Spleen (tissue), 11 donors: ENCODE results near the gene NPBWR2. TPM values are rescaled to one million over a fixed set of nuclear protein-coding genes. Genes with fewer than 3 reads are reported as not detected.

Source experiments
- DNase-seq: peaks from one replicate; pipeline ENCODE4 v3.0.0-alpha.2; 2020
- H3K27ac ChIP-seq, 8 donors: fragments of 200-600 bp; sonication (generic) in 7 of 8; 1 replicate in 4 of 8; 2 replicates in 4 of 8; pipeline versions ENCODE4 v1.5.0 to v1.8.0; 2016 to 2021; ENCODE audit warnings: inconsistent platforms in 4 of 8, mild to moderate bottlenecking in 4 of 8, moderate library complexity in 1 of 8
- H3K27me3 ChIP-seq, 7 donors: fragments of 200-600 bp; sonication (generic) in 6 of 7; replicated peaks in 1 of 7; 1 replicate in 4 of 7; 2 replicates in 3 of 7; pipeline versions ENCODE4 v1.5.0 to v1.8.0; 2016 to 2021; ENCODE audit warnings: inconsistent platforms in 3 of 7, mild to moderate bottlenecking in 1 of 7
- H3K36me3 ChIP-seq, 6 donors: fragments of 200-600 bp; sonication (generic) in 5 of 6; 1 replicate in 4 of 6; 2 replicates in 2 of 6; pipeline versions ENCODE4 v1.5.0 to v1.8.0; 2016 to 2021; ENCODE audit warnings: inconsistent platforms in 2 of 6
- H3K4me1 ChIP-seq, 6 donors: fragments of 200-600 bp; sonication (generic) in 5 of 6; 1 replicate in 3 of 6; 2 replicates in 3 of 6; pipeline versions ENCODE4 v1.5.0 to v1.8.0; 2016 to 2021; ENCODE audit warnings: inconsistent platforms in 3 of 6
- H3K4me3 ChIP-seq, 8 donors: fragments of 200-600 bp; sonication (generic) in 7 of 8; 1 replicate in 4 of 8; 2 replicates in 4 of 8; pipeline versions ENCODE4 v1.5.0 to v1.8.0; 2016 to 2021; ENCODE audit warnings: inconsistent platforms in 4 of 8, mild to moderate bottlenecking in 4 of 8, moderate library complexity in 2 of 8
- H3K9me3 ChIP-seq, 8 donors: fragments of 200-600 bp; sonication (generic) in 7 of 8; 1 replicate in 4 of 8; 2 replicates in 4 of 8; pipeline versions ENCODE4 v1.5.0 to v1.8.0; 2016 to 2021; ENCODE audit warnings: inconsistent platforms in 4 of 8
- CTCF ChIP-seq, 11 experiments: fragments of 200-600 bp in 7 of 11; fragments of 450-650 bp in 4 of 11; sonication (generic) in 4 of 11; IDR thresholded peaks in 8 of 11; conservative IDR thresholded peaks in 3 of 11; 1 replicate in 7 of 11; 2 replicates in 4 of 11; pipeline versions ENCODE4 v1.4.0 to v1.8.0; 2016 to 2021; ENCODE audit warnings: antibody characterized with exemption in 11 of 11, inconsistent platforms in 4 of 11, mild to moderate bottlenecking in 1 of 11
- POLR2A ChIP-seq, 3 donors: fragments of 450-650 bp; IDR thresholded peaks; one replicate each; pipeline ENCODE4 v1.5.1; 2017; ENCODE audit warnings: antibody characterized with exemption in 3 of 3, mild to moderate bottlenecking in 1 of 3
- POLR2AphosphoS5 ChIP-seq, 3 donors: sonication (generic); formaldehyde crosslinking; IDR thresholded peaks; one replicate each; pipeline ENCODE4 v1.5.1; 2017; ENCODE audit warnings: antibody characterized with exemption in 3 of 3
- WGBS, 5 donors: extraction: QIAGEN DNeasy Blood & Tissue Kit in 3 of 5; methylation state at CpG; one replicate each; pipeline versions ENCODE4 v1.1.5 to v1.1.7; 2013 to 2018; 5-methylcytosine and 5-hydroxymethylcytosine counted together
- intact Hi-C: fragments of 100-400 bp; cut with DNase I; formaldehyde crosslinking; loops from one replicate; pipeline ENCODE4 v1.15.0; 2023; ENCODE audit warnings: low total_unique reads
- polyA plus RNA-seq, 3 donors: library from polyadenylated mRNA; stranded (reverse); fragments of 200-250 nt; gene quantifications; one replicate each; pipeline ENCODE4 v1.2.1, GENCODE V29; 2013
- total RNA-seq, 7 donors: library from RNA; depleted of rRNA in 3 of 7; stranded (reverse); fragments of >200 nt in 3 of 7; fragmentation: NEBNext Ultra II Directional in 4 of 7; extraction: Animal tissue kit (Norgen Biotek cat#: 25700) in 4 of 7; gene quantifications; one replicate each; pipeline versions ENCODE4 v1.1.0 to v1.2.1, GENCODE V29; 2016 to 2021
- donor health status: healthy with polysubstance abuse.
- donor health status: DM: no; HTN: no; CAD: no; lungs with moderate emphysema.
- donor health status: DM: no; HTN: no; CAD: no.
- donor health status: Bipolar disorder and iron deficiency.
- donor health status: healthy.
- donor health status: DM: no; HTN: no; CAD: no.
- donor health status: DM: yes; HTN: yes; CAD: no.

NPBWR2 gene
- total and polyA plus RNA-seq, 10 donors, result 0.26 TPM; not detected in 9

- H3K9me3 ChIP-seq, result no peaks in the 10 kb centered on the region
- 18 to 26% (median 20%) methylated on average over 19 to 30 of the region's 30 CpGs for WGBS, 5 donors
- DNase-seq, result peak; percentile 76
- H3K4me3 ChIP-seq, result peak overlapping the region; percentile 21 to 73 (median 42)
- no peak for TF ChIP-seq POLR2AphosphoS5 (IDR thresholded peaks at IDR 0.05)
- no peak for TF ChIP-seq CTCF (IDR thresholded peaks at IDR 0.05 in 8 of 11, conservative IDR thresholded peaks at IDR 0.05 in 3 of 11)
- no peak for TF ChIP-seq POLR2A (IDR thresholded peaks at IDR 0.05)
- peaks cover 0 to 55% (median 28%) of the 10 kb centered on the region in 7 donors for H3K27me3 ChIP-seq
- H3K27ac ChIP-seq, result peak overlapping the region in 1 of 8 donors; percentile 3
- peaks cover 5 to 43% (median 31%) of the 10 kb centered on the region in 6 donors for H3K4me1 ChIP-seq
- intact Hi-C loops, result no loop called here
- peaks cover 0 to 23% (median 13%) of the 10 kb centered on the region in 6 donors for H3K36me3 ChIP-seq
Observed at GRCh38 chr20:64102647-64103354, 4.6 kb downstream of the NPBWR2 start.

DNA sequence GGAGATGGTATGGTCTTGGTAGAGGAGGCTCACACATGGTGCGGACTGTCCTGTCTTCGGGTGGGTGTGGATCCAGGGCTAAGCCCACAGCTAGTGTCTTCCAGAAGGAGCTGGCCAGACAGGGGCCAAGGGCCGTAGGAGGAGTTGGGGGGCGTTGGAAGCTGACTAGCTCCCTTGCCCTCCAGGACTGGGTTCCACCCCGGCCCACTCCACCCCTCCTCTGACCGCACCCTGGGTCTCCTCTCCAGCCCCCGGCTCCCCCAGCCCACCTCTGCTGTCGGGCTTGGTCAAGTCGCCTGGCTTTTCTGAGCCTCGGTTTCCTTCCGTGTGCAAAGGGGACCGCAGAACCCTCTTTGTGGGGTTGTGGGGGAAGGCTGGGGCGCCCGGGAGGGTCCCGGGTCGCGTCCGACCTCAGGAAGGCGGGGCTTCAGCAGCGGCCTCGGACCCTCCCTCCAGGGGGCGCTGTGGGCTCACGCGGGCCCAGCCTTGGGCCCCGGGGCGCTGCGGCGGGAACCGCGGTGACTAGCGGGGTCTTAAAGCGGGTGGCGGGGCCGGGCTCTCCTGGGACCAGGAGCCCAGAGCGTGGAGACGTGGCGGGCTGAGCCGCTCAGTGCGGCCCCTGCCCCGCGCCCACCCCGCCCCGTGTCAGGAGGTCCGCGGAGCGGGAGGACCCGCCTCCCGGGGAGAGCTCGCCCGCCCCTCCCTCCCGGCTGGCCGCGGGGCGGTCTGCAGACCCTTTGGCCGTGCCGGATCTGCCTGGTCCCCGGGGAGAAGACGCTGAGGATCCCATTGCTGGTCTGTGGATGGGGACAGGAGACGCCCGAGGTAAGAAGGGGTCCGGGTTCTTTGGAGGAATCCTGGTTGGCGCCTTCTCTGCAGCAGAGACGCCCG lies 5.4 kb downstream of the NPBWR2 start:
- intact Hi-C loops, result no loop called here
- DNase-seq, result peak; percentile 91
- Histone ChIP-seq H3K36me3 (peaks cover 0 to 31% (median 13%) of the 10 kb centered on the region in 6 donors), H3K27ac (peak overlapping the region in 2 of 8 donors; percentile 3 to 40), H3K27me3 (peaks cover 0 to 55% (median 28%) of the 10 kb centered on the region in 7 donors), H3K4me1 (peaks cover 5 to 36% (median 23%) of the 10 kb centered on the region in 6 donors), H3K4me3 (peak overlapping the region; percentile 21 to 73 (median 42)), H3K9me3 (no peaks in the 10 kb centered on the region)
- TF ChIP-seq POLR2A (IDR thresholded peaks at IDR 0.05) (no peak), POLR2AphosphoS5 (IDR thresholded peaks at IDR 0.05) (peak in 1 of 3 donors; percentile 47), CTCF (IDR thresholded peaks at IDR 0.05 in 8 of 11, conservative IDR thresholded peaks at IDR 0.05 in 3 of 11) (peak; percentile 35 to 93 (median 84))
- 5 to 16% (median 7%) methylated on average over 20 to 64 of the region's 64 CpGs for WGBS, 5 donors

- intact Hi-C loops, result no loop called here
- H3K36me3 ChIP-seq, result peaks cover 0 to 40% (median 13%) of the 10 kb centered on the region in 6 donors
- H3K27me3 ChIP-seq, result peaks cover 0 to 49% (median 28%) of the 10 kb centered on the region in 7 donors
- 77 to 92% (median 88%) methylated on average over 9 of the region's 9 CpGs for WGBS, 5 donors
- peak; percentile 34 for DNase-seq
- H3K4me1 ChIP-seq, result peaks cover 5 to 36% (median 23%) of the 10 kb centered on the region in 6 donors
- H3K4me3 ChIP-seq, result peak overlapping the region in 1 of 8 donors; percentile 73
- no peaks in the 10 kb centered on the region for H3K9me3 ChIP-seq
- TF ChIP-seq POLR2AphosphoS5 (IDR thresholded peaks at IDR 0.05) (no peak), CTCF (IDR thresholded peaks at IDR 0.05 in 8 of 11, conservative IDR thresholded peaks at IDR 0.05 in 3 of 11) (no peak), POLR2A (IDR thresholded peaks at IDR 0.05) (no peak)
- peak overlapping the region in 1 of 8 donors; percentile 70 for H3K27ac ChIP-seq
Observed at GRCh38 chr20:64100946-64101688, 6.2 kb downstream of the NPBWR2 start.
